OCI-LY3 (cell line): ENCODE data around the gene TTC24.

Source experiments
- H2AFZ ChIP-seq: fragments of 200-600, 300-600 bp; shearing (Covaris generic); 2 replicates; pipeline ENCODE4 v1.6.0; 2014; ENCODE audit warnings: antibody characterized with exemption, low read depth, low read length
- H3K27ac ChIP-seq: fragments of 200-600, 300-600 bp; sonication (generic); 2 replicates; pipeline ENCODE4 v1.5.1; 2014; ENCODE audit warnings: mild to moderate bottlenecking, low read length, moderate library complexity, mixed read lengths
- H3K27me3 ChIP-seq: fragments of 200-600, 300-600 bp; sonication (generic); 2 replicates; pipeline ENCODE4 v1.6.1; 2014; ENCODE audit warnings: low read depth, low read length, mixed read lengths
- H3K36me3 ChIP-seq: fragments of 200-600, 300-600 bp; sonication (generic); replicated peaks from 2 replicates; pipeline ENCODE3; 2014; ENCODE audit warnings: low read depth, low read length, mixed read lengths
- H3K4me1 ChIP-seq: fragments of 300-600, 200-600 bp; sonication (generic); 2 replicates; pipeline ENCODE4 v1.6.1; 2014; ENCODE audit warnings: low read length, mixed read lengths
- H3K4me2 ChIP-seq: fragments of 200-600, 300-600 bp; sonication (generic); 2 replicates; pipeline ENCODE4 v1.6.1; 2014; ENCODE audit warnings: low read length, mixed read lengths
- H3K4me3 ChIP-seq: fragments of 300-600, 200-600 bp; sonication (generic); 2 replicates; pipeline ENCODE4 v1.5.1; 2014; ENCODE audit warnings: antibody characterized with exemption, mild to moderate bottlenecking, low read length, moderate library complexity
- H3K79me2 ChIP-seq: fragments of 300-600, 200-600 bp; shearing (Covaris generic); 2 replicates; pipeline ENCODE4 v1.6.1; 2014; ENCODE audit warnings: mild to moderate bottlenecking, low read length, mixed read lengths
- H3K9ac ChIP-seq: fragments of 300-600, 200-600 bp; shearing (Covaris generic); 2 replicates; pipeline ENCODE4 v1.6.0; 2014; ENCODE audit warnings: mild to moderate bottlenecking, low read length, moderate library complexity
- H3K9me3 ChIP-seq: fragments of 200-600, 300-600 bp; shearing (Covaris generic); 2 replicates; pipeline ENCODE4 v1.6.1; 2014; ENCODE audit warnings: low read length, mixed read lengths; ENCODE audit not compliant: insufficient read depth
- H4K20me1 ChIP-seq: fragments of 200-600, 300-600 bp; sonication (generic); 2 replicates; pipeline ENCODE4 v1.6.1; 2016; ENCODE audit warnings: low read length, mixed read lengths; ENCODE audit not compliant: insufficient read depth
- EZH2phosphoT487 ChIP-seq: fragments of 200-600 bp; shearing (Covaris generic); IDR thresholded peaks from 2 replicates; pipeline ENCODE4 v1.6.1; 2018; ENCODE audit warnings: antibody characterized with exemption, mixed run types, low read depth
- TF ChIP-seq, protein P1 (sequence below): fragments of 200-600, 300-600 bp; sonication (generic); IDR thresholded peaks from 2 replicates; pipeline ENCODE4 v1.5.1; 2014; ENCODE audit warnings: antibody characterized with exemption, low read length, low read depth

The TTC24 gene

DNA sequence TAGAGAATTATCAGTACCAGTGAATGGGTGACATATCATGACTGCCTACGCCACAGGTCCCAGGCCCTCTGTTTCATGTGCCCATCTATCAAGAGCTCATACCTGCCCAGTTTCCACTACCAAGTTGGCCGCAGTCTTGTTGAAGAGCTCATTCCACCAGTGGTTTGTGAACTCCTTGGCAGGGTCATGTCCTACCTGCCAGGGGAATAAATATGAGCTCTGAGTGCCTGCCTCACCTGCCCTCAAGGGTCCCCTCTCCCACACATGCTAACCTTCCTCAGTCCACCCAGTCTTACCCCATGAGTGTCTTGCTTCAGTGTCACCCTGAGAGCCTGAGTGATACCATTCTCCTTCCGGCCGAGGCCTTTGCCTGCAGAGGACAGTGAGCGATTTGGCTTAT lies 18.6 kb downstream of the TTC24 start:
- Histone ChIP-seq H3K4me1 (peaks cover 24% of the 10 kb centered on the region), H3K36me3 (peaks cover 57% of the 10 kb centered on the region), H2AFZ (no peak overlapping the region), H3K27me3 (no peaks in the 10 kb centered on the region), H4K20me1 (no peaks in the 10 kb centered on the region), H3K4me3 (no peak overlapping the region), H3K79me2 (peaks cover 46% of the 10 kb centered on the region), H3K9ac (no peak overlapping the region), H3K27ac (no peak overlapping the region), H3K9me3 (no peaks in the 10 kb centered on the region), H3K4me2 (no peak overlapping the region)
- no peak for TF ChIP-seq EZH2phosphoT487
- TF ChIP-seq, protein P1, sequence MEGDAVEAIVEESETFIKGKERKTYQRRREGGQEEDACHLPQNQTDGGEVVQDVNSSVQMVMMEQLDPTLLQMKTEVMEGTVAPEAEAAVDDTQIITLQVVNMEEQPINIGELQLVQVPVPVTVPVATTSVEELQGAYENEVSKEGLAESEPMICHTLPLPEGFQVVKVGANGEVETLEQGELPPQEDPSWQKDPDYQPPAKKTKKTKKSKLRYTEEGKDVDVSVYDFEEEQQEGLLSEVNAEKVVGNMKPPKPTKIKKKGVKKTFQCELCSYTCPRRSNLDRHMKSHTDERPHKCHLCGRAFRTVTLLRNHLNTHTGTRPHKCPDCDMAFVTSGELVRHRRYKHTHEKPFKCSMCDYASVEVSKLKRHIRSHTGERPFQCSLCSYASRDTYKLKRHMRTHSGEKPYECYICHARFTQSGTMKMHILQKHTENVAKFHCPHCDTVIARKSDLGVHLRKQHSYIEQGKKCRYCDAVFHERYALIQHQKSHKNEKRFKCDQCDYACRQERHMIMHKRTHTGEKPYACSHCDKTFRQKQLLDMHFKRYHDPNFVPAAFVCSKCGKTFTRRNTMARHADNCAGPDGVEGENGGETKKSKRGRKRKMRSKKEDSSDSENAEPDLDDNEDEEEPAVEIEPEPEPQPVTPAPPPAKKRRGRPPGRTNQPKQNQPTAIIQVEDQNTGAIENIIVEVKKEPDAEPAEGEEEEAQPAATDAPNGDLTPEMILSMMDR, result no peak

DNA sequence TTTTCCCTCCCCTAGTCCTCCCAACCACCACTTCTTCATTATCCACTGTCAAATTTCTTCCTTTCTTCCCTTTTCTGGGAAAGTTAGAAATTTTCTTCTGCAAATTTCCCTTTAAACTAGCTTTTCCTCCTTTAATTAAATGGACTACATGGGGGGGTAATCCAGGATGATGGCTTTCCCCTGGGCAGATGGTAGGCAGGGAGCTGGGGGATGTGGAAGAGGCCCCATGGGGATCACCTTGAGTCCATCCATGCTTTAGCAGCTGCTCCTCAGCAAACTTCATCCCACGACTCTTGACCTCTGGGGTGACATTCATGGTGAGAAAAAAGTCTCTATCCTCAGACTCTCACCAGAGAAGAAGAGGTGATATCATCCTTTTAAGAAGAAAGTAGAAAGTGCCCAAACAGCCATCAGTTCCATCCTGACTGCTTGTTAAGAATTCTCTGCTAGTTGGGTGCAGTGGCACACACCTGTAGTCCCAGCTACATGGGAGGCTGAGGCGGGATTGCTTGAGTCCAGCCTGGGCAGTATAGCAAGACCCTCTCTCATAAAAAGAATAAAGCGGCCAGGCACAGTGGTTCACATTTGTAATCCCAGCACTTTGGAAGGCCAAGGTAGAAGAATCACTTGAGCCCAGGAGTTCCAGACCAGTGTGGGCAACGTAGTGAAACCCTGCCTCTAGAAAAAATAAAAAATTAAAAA lies 19.4 kb downstream of the TTC24 start:
- H4K20me1 ChIP-seq, result no peaks in the 10 kb centered on the region
- no peak overlapping the region for H2AFZ ChIP-seq
- peaks cover 43% of the 10 kb centered on the region for H3K79me2 ChIP-seq
- no peak overlapping the region for H3K4me2 ChIP-seq
- no peaks in the 10 kb centered on the region for H3K9me3 ChIP-seq
- H3K27me3 ChIP-seq, result no peaks in the 10 kb centered on the region
- H3K9ac ChIP-seq, result no peak overlapping the region
- H3K36me3 ChIP-seq, result peaks cover 50% of the 10 kb centered on the region
- no peak for TF ChIP-seq EZH2phosphoT487
- TF ChIP-seq, protein P1, result no peak
- H3K4me3 ChIP-seq, result no peak overlapping the region
- peaks cover 24% of the 10 kb centered on the region for H3K4me1 ChIP-seq
- no peak overlapping the region for H3K27ac ChIP-seq

- no peak for TF ChIP-seq EZH2phosphoT487
- no peaks in the 10 kb centered on the region for H3K27me3 ChIP-seq
- H2AFZ ChIP-seq, result no peak overlapping the region
- H3K36me3 ChIP-seq, result peaks cover 41% of the 10 kb centered on the region
- no peak overlapping the region; the same call in 1 of the 2 replicates for H3K27ac ChIP-seq
- H3K4me3 ChIP-seq, result peak overlapping the region; percentile 80; the same call in 1 of the 2 replicates
- H3K4me2 ChIP-seq, result peak overlapping the region; percentile 72
- H3K9ac ChIP-seq, result no peak overlapping the region
- peaks cover 43% of the 10 kb centered on the region for H3K79me2 ChIP-seq
- no peaks in the 10 kb centered on the region for H3K9me3 ChIP-seq
- H3K4me1 ChIP-seq, result peaks cover 24% of the 10 kb centered on the region
- no peaks in the 10 kb centered on the region for H4K20me1 ChIP-seq
Measured at GRCh38 chr1:156599811-156600210, 20.3 kb downstream of the TTC24 start.

DNA sequence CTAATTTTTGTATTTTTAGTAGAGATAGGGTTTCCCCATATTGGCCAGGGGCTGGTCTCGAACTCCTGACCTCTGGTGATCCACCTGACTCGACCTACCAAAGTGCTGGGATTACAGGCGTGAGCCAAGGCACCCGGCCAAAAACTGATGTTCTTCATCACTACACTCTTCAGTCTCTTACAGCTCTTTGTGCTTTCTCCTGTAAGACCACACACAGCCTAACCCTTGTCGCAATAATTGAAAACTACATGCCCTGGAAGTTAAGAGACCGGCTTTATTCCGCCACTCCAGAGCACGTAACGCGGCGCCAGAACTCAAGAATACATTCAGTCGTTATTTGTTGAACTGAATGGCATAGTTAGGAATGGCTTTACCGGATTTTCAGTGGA lies 21.2 kb downstream of the TTC24 start:
- Histone ChIP-seq H4K20me1 (no peaks in the 10 kb centered on the region), H3K4me2 (peak overlapping the region; percentile 72), H3K27me3 (no peaks in the 10 kb centered on the region), H2AFZ (no peak overlapping the region), H3K9me3 (no peaks in the 10 kb centered on the region), H3K4me1 (peaks cover 24% of the 10 kb centered on the region), H3K9ac (peak overlapping the region; percentile 83), H3K27ac (peak overlapping the region; percentile 60), H3K4me3 (peak overlapping the region; percentile 80), H3K79me2 (peaks cover 43% of the 10 kb centered on the region), H3K36me3 (peaks cover 33% of the 10 kb centered on the region)
- TF ChIP-seq EZH2phosphoT487, result no peak
- TF ChIP-seq, protein P1, result no peak
